Stimulated activated CD8-positive, alpha-beta memory T cell treated with anti-CD3 and anti-CD28 coated beads, Interleukin-12 subunit alpha, Interleukin-12 subunit beta, amount 100 ng/mL, for 4 hours (primary cell): ENCODE results near the gene PKP1.

Experiments used
- DNase-seq: peaks from one replicate; pipeline ENCODE4 v3.0.0-alpha.2; 2020; ENCODE audit warnings: low read depth

Gene PKP1

DNA sequence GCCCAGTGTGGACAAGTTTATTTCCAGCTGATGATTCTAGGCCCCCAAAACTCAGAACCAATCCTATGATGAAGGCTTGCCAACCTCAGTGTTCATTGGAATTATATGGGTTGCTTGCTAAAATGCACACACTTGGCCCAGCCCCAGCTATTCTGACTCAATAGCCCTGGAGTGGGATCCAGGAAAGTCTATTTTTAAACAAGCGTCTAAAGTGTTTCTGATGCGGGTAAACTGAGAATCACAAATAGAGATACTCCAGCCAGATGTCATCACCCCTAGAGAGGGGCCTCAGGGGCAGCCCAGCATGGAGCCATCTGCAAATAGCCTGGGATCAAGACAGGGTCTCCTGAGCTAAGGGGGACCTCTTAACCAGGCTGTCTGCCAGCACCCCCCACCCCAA is 46.0 kb downstream of the PKP1 start:
- no peak for DNase-seq

DNA sequence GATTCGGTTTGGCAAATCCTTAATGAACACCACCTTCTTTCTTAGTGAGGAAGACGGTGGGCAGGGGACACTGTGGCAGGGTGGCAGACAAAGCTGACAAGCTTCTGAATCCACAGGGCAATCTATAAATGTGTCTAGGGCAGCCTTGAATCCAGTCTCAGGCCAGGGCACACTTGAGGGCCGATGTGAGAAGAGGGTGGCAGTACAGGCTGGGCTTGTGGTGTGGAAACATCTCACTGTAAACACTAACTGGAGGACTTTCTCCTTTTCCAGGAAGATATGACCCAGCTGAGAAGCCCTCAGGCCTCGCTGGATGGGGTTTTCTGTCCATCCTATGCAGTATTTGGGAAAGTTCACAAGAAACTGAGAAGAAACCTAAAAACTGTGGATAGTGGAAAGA is 46.5 kb downstream of the PKP1 start:
- no peak for DNase-seq

DNA sequence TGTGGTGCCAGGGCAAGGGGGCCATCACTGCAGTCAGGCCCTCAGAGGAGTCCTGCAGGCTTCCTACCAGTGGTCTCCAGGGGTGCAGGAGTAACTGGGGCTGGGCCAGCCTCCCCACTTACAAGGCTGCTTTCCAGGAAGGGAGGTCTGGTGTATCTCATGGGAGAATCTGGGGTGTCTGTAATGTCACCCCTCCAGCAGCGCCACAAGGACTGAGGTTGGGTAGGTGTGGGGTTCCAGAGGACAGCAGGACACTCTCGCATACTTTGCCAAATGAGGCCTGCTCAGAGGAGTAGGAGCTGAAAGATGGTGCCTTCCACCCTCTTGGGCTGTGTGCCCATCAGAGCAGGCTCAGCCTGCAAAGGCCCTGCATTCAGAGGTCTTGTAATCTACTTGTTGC is 47.2 kb downstream of the PKP1 start:
- no peak for DNase-seq

DNA sequence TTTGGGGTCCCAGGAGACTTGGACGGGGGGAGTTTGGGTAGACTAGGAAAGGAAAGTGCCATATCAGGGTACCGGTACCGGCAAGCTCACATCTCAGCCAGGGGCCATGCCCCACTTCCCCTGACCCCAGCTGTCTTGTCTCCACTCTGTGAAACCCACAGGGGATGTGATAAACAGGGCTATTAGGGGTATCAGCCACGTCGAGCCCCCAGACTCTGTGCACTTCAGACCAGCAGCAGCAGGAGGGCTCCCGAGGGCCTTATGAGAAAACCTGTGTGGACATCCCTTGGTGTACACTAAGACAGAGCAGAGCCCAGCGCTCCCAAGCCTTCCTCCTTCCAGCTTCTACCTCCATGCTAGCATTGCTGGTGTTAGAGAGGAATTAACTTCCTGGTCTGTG is 47.9 kb downstream of the PKP1 start:
- no peak for DNase-seq

DNA sequence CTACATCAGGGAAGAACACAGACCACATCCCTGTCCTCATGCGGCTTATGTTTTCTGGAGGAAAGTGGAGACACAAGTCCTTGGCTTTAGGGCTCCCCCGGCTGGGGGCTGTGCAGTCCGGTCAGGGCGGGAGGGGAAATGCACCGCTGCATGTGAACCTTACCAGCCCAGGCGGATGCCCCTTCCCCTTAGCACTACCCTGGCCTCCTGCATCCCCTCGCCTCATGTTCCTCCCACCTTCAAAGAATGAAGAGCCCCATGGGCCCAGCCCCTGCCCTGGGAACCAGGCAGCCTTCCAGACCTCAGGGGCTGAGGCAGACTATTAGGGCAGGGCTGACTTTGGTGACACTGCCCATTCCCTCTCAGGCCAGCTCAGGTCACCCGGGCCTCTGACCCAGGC is 48.7 kb downstream of the PKP1 start:
- no peak for DNase-seq

DNA sequence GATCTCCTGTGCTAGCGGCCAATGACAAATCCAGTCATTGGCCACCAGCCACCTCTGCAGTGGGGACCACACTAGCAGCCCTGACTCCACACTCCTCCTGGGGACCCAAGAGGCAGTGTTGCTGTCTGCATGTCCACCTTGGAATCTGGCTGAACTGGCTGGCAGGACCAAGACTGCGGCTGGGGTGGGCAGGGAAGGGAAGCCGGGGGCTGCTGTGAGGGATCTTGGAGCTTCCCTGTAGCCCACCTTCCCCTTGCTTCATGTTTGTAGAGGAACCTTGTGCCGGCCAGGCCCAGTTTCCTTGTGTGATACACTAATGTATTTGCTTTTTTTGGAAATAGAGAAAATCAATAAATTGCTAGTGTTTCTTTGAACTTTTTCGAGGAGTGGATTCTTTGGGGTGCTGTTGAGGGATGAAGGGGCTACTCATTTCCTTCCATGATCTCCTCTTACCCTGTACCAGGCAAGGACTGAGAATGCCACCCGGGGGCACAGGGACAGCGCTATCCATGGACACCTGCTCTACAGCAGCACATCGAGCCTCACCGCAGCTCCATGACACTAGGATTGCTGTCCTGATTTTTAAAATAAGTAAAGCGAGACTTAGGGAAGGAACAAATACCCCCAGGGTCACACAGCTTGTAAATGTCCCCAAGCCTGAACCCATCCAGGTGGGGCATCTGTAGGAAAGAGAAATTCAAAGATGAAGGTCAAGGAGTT is 49.5 kb downstream of the PKP1 start:
- no peak for DNase-seq

DNA sequence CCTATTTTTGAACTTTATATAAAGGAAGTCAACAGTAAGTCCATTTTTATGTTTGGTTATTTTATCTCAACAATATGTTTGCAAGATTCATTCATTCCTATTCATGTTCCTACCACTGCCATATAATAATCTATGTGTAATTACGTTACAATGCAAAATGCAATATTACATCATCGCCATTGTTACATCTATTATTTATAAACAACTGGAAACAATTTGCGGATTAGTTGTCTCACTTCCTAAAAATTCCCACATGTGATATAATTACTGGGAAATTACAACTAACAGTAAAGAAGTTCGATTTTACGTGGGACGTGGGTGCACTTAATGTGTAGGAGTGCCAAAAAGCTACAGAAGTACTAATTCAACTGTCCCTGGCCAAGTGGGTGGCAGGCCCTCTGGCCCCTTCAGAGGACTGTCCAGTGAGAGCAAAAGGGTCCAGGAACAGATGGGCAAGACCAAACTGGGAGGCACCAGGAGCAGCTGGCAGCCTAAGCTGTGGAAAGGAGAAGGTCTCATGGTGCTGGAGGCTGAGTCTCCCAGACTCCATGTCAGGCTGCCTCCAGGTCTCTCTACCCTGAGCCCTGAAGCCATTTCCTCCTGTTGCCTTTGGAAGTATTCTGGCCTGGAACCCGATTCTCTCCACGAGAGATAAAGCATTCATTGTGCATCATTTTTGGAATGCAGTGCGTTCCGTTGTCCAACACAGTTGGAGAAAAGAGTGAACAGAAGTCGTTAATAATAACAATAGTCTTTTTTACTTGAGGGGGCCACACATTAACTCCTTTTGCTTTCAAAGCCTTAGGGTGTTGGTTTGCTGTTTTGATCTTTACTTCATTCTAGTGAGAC is 51.2 kb downstream of the PKP1 start:
- no peak for DNase-seq

DNA sequence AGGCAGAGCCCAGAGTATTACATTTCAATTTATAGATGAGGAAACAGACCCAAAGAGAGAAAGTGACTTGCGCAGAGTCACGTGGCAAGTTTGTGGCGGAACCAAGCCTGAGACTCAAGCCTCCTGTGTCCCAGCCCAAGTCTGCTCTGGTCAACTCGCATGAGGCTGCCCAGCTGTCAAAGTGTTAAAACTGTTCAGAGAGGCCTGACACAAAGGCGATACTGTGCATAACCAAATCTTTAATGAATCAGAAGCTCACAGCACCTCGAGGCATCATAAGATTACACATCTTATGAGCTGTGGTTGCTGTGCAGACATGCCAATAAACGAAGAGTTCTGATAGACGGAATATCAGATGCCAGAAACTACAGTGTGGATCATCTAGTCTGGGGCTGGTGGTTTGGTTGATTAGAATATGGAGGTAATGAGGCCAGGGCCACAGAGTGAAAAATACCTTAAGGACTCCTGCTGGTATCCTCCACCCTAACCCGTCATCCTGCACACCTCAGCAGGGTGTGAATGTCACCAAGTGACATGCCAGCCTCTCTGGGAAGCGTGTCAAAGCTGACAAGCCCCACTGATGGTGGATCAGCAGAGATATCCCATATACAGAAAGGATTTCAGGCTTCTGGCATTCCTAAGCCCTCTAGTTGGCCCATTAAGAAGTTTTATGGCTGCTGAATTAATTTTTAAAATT is 52.0 kb downstream of the PKP1 start:
- no peak for DNase-seq

DNA sequence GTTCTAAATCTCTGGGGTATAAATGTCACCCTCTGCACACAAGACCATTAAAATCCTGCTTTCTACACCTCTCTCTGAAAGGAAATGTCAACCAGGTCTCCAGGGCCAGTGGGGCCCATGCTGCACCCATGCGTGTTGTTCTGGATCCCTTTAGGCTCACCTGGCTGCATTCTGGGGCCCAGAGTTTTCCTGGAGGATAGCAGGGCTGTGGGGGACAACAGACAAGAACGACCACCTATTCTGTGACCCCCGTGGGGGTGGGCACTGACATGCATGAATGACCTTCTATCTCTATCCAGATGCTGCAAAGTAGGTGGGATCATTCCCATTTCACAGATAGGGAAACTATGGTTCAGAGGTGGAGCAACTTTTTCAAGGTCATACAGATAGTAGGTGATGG is 52.6 kb downstream of the PKP1 start:
- no peak for DNase-seq

DNA sequence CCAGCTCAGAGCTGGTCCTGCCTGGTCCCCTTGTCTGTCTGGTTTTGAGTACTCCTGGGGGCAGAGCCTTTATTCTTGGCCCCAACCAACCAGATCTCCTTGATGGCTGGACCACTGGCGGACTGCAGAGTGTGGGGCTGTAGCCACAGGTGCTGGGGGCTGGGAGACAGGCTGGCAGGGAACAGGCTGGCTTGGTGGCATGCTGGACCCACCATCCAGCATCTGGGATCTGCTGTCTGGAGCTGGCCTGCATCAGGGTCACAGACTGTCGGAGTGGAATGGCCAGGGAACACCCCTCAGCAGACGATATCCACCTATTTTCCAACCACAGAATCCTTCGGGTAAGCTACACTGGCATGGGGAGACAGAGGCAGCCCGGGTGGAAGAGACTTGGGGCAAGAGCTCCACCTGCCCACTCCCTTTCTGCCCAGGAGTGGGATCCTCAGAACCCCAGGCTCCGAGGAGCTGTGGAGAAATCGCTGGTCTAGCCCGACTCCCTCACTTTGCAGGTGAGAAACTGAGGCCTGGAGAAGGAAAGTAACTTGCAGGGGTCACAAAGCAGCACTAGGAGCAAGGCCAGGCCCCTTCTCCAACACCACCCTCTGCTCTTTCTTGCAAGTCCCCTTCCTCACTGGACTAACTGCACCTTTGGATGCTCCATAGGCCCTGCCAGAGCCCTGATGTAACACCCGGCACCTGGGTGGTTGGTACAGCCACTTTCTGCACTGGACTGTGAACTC is 53.6 kb downstream of the PKP1 start:
- no peak for DNase-seq

DNA sequence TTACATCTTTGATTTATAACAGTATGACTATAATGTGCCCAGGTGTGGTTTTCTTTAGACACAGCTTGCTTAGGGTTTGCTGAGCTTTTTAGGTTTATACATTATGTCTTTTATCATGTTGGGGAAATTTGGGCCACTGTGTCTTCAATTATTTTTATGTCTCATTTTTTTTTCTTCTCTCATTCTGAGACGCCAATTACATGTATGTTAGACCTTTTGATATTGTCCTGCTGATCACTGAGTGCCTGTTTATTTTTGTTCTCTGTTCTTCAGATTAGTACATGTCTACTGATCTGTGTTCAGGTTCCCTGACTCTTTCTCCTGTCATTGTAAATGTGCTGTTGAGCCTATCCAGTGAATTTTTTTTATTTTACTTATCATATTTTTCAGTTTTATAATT is 58.1 kb downstream of the PKP1 start:
- no peak for DNase-seq

DNA sequence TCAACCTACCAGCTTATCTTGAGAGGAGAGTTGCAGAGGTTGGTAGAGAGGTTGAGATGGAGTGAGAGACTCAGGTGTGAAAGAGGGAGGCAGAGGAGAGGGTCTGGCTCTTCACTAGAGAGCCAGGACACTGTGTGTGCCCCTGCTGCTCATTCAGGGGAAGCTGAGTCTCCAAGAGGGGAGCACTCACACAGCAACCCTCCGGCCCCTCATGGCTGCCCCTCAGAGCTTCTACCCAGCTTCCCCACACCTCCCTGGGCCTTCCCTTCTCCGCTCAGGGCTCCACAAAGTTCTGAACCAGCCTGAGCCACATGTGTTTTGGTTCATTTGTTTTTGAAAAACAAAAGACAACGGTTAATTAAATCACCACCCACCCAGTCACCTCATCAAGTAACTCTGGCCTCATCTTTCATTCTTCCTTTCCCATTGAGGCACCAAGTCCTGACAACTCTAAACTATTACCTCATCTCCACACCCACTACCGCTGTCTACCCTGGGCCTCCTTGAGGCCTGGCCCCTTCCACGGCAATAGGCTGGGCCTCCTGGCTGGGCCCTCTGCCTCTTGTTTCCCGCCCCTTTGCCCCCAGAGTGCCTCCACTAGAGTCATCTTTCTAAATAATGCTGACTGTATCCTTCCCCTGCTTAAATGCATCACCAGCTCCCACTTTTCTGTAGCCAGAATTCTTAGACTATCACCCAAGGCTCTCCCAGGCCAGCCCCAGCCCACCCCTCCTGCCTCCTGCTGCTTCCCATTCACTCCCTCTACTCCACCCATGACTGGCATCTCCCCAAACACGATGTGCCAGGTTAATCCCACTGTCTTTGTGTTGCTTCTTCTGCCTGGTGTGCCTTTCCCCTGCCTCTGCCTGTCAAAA is 61.1 kb downstream of the PKP1 start:
- DNase-seq = no peak

DNA sequence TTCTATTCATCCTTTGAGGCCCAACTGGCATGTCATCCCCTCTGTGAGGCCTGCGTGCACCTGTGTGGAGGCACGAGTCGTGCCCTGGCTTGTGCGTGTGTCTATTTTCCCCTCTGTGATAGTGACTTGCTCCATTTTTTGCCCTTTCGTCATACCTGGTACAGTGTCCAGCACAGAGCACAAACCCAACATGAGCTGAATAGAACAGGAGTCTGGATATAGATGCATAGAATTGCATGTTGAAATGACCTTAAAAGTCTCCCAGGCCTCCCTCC is 61.7 kb downstream of the PKP1 start:
- no peak for DNase-seq

DNA sequence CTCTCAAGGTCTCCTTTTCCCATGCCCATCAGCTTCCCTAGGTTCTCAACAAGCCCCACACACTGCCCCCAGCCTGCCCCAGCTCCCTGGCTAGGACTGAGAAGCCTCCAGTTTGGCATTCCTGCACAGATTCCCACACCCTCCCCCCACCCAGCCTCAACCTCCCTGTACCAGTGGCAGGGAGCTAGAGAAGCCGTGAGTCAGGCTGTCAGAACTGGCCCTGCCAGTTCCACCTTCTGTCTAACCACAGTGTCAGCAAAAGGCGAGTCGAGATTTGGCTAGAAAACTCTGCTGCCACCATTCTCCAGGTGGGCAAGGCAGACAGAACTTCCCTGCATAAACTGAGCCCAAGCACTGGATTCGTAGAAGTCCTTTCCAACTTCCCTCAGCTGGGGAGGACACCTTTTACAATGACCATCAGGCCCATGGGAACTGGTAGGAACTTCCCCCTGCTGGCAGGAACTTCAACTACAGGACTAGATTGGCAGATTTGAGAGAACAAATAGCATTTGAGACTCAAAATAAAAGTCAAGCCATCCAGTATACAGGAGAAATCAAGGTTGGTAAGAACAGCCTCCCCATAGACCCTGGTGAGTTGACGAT is 63.1 kb downstream of the PKP1 start:
- no peak for DNase-seq

DNA sequence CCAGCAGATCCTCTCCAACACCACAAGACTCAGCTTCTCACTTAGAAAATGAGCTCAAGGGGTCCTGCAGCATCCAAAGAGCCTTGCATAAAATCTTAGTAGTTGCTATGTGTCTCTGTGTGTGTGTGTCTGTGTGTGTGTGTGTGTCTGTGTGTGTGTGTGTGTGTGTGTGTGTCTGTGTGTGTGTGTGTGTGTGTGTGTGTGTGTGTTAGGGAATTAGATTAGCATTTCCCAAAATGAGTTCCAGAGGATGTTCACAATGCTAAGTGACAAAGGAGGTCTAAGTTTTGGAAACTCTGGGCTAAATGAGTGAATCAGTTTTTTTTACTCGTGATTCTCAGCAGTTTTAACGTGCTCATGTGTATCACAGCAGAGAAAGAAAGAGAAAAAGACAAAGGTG is 63.7 kb downstream of the PKP1 start:
- no peak for DNase-seq

DNA sequence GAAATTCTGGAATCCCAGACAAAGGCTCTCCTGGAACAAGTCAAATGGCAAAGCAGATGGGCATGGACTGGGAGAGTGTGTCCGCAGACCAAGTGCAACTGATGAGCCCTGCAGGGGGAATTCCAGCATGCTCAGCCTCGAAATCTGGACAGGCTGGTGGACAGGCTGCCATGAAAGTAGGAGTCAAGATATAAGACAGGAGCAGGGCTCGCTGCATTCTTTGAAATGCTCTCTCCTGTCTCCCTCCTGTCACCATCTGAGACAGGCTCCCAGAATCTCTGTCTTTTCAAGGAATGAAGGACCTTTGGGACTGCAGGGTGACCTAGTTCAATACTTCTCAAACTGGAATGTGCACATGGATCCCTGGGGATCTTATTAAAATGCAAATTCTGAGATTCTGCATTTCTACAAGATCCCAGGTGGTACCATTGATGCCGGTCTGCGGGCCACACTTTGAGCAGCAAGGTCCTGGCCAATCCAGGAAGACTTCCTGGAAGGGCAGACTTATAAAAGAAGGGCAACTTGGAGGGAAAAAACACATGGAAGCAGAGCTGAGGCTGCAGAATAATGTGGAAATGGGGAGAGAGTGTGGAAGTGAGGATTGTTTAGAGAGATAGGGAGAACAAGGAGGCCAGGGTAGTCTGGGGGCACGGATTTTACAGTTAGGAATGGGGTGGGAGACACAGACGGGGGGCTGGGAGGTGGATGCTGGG is 64.3 kb downstream of the PKP1 start:
- no peak for DNase-seq

DNA sequence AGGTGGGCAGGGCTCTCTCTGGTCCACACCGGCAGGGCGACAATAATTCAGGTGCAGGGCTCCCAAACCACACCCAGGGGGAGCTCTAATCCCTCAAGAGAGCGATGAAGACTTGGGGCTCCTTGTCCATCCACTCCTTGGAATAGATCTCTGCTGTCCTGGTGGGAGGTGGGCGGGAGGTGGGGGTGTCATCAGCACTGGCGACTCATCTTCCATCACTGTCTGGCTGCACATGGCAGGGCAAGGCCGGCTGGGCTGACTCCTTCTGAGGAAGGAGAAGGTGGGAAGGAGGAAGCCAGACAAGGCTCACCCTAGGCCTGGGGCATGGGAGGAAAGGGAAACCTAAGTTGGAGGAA is 64.9 kb downstream of the PKP1 start:
- no peak for DNase-seq

DNA sequence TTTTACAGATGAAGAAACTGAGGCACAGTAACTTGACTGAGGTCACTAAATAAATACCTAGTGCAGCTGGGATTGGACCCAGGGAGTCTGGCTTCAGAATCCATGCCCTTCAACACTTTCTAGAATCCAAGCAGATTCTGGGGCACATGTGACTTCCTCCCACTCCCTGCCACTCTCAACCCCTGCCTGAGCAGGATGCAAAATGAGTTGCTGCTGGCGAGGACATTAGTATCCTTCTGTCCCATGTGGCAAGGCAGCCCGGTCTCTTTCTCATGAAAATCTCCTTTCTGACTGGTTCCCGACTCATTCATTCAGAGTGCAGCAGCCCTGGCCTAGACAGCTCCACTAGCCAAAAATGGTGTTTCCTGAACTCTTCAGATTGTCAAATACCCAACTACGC is 65.8 kb downstream of the PKP1 start:
- DNase-seq = no peak

DNA sequence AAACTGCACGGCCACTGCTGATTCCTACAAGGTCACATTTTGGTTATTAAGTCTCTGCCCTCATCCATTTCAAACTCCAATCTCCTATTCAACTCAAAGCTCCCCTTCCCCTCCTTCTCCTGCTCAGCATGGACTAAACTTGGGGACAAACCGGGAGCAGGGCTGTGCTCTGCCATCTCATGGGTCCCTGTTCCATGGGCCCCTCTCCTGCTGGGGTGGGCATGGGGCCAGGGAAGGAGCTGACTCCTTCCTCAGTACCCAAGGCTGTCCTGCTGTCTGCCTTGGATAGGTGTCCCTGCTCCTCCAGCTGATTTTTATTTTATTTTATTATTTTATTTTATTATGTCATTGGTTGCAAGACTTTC is 67.0 kb downstream of the PKP1 start:
- DNase-seq = no peak

DNA sequence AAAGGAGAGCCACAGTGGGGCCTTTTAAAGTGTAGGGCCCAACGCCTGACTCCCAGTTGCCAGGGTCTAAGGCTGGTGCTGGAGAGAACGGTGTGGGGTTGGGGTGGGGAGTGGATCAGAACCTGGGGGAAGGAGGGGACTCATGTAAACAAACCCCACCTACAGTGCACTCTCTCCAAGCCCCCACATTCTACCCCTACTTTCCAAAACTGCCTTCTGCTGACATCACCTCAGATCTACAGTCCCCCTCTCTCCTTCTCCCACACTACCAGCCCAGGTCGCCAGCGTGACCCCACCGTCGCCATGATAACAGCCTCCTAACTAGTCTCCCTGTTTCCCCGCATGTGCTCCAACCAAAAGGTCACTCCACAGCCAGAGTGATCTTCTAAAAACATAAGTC is 67.6 kb downstream of the PKP1 start:
- no peak for DNase-seq

DNA sequence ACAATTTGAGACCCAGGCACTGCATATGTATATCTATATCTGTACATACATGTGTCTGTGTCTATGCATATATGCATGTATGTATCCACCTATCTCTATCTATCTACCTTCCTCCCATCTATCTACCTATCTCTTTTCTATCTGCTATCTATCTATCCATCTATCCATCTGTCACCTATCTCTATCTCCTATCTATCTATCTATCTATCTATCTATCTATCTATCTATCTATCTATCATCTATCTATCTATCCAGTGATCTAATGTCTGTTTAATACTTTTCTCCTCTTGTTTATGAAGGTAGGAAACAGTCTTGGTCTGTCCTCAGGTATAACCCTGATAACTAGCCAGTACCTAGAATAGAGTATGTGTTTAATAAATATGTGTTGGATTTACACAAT is 68.3 kb downstream of the PKP1 start:
- no peak for DNase-seq
